ENCODE results near the gene ATP2B2. TPM values are rescaled to one million over a fixed set of nuclear protein-coding genes. Genes with fewer than 3 reads are reported as not detected.

ATP2B2 gene
- total and polyA plus RNA-seq, 2 of the 8 experiments (the other 6 are each of a cell fraction or from before 2014, with no cell fraction given) = 0.14 to 1.2 TPM

- Histone ChIP-seq H2BK20ac (ENCODE audit: low read length) (no peak overlapping the region), H3K4me3 (ENCODE audit: extremely low read depth in 1 of 4, insufficient read depth in 2 of 4, low read depth in 3 of 4, low read length in 4 of 4) (no peak overlapping the region), H3K14ac (ENCODE audit: insufficient read length) (no peak overlapping the region), H3K36me3 (ENCODE audit: control insufficient read depth in 2 of 4, insufficient read depth in 4 of 4, low read length in 3 of 4) (no peaks in the 10 kb centered on the region), H2AK5ac (ENCODE audit: low read depth, low read length) (no peak overlapping the region), H3K79me1 (ENCODE audit: low read depth, low read length) (no peaks in the 10 kb centered on the region), H2BK5ac (ENCODE audit: low read depth, low read length) (no peak overlapping the region), H4K20me1 (replicated peaks in 1 of 2; ENCODE audit: control insufficient read depth in 1 of 2, insufficient read depth in 2 of 2, low read length in 2 of 2) (no peaks in the 10 kb centered on the region), H3K4me1 (replicated peaks in 1 of 4; ENCODE audit: control insufficient read depth in 3 of 4, insufficient read depth in 4 of 4, low read length in 3 of 4) (peaks cover 0 to 9% (median 5%) of the 10 kb centered on the region in 4 experiments; a peak in 6 of 7 replicates), H3K4me2 (ENCODE audit: insufficient read depth in 1 of 2, low read depth in 2 of 2, low read length in 2 of 2) (no peak overlapping the region), H3K23ac (ENCODE audit: insufficient read length) (no peak overlapping the region), H3K4ac (replicated peaks; ENCODE audit: insufficient read length, low read depth, low read length) (no peak overlapping the region), H2AFZ (ENCODE audit: low read length) (no peak overlapping the region), H3K27me3 (replicated peaks in 1 of 4; ENCODE audit: control insufficient read depth in 3 of 4, extremely low read depth in 1 of 4, insufficient read depth in 3 of 4, low read length in 3 of 4) (peaks cover 0 to 11% (median 9%) of the 10 kb centered on the region in 4 experiments; a peak in 5 of 7 replicates), H4K8ac (ENCODE audit: extremely low read depth, insufficient read depth, low read length) (no peak overlapping the region), H4K91ac (replicated peaks; ENCODE audit: insufficient read length, low read length) (no peak overlapping the region), H2BK12ac (ENCODE audit: low read depth, low read length) (no peak overlapping the region), H3K56ac (replicated peaks; ENCODE audit: insufficient read length, low read depth, low read length) (no peak overlapping the region), H4K5ac (ENCODE audit: insufficient read length, low read depth, low read length) (no peak overlapping the region), H3K23me2 (ENCODE audit: low read depth, low read length) (peaks cover 5% of the 10 kb centered on the region; the same call in 1 of the 2 replicates), H3K27ac (ENCODE audit: low read depth, low read length) (no peak overlapping the region), H3K79me2 (ENCODE audit: control insufficient read depth in 1 of 2, insufficient read depth in 2 of 2, low read length in 2 of 2) (no peaks in the 10 kb centered on the region), H3K18ac (ENCODE audit: extremely low read depth, low read length) (no peak overlapping the region), H2BK15ac (ENCODE audit: low read length) (no peak overlapping the region), H3K9ac (replicated peaks in 1 of 4; ENCODE audit: extremely low read depth in 1 of 4, low read depth in 3 of 4, low read length in 3 of 4) (no peak overlapping the region), H3K9me3 (ENCODE audit: insufficient read depth in 2 of 2, low read depth in 1 of 2, low read length in 1 of 2) (no peaks in the 10 kb centered on the region), H2BK120ac (replicated peaks; ENCODE audit: low read depth, low read length) (no peak overlapping the region)
- FAIRE-seq (no peak), DNase-seq (ENCODE audit: low read depth in 1 of 2, low spot score in 2 of 2) (no peak)
- WGBS, 2 experiments (ENCODE audit: extremely low coverage in 1 of 2, insufficient coverage in 1 of 2, insufficient read length in 1 of 2, insufficient replicate concordance in 2 of 2, low coverage in 1 of 2, low lambda C conversion rate in 2 of 2, missing lambda C conversion rate in 1 of 2) = 86% methylated on average over 17 of the region's 19 CpGs; no CpG with 5 or more reads in 1 of the 2 experiments
- TF ChIP-seq BCL11A (IDR thresholded peaks at IDR 0.05; ENCODE audit: low read depth in 2 of 2, low read length in 2 of 2) (no peak), SP4 (IDR thresholded peaks at IDR 0.05; ENCODE audit: low read length) (no peak), EP300 (IDR thresholded peaks at IDR 0.05; ENCODE audit: borderline replicate concordance in 1 of 2, low read depth in 2 of 2, low read length in 2 of 2) (no peak), CEBPB (IDR thresholded peaks at IDR 0.05; ENCODE audit: low read depth, low read length) (no peak), BACH1 (IDR thresholded peaks at IDR 0.05; ENCODE audit: low read length) (no peak), SUZ12 (IDR thresholded peaks at IDR 0.05; ENCODE audit: low read length) (no peak), RFX5 (IDR thresholded peaks at IDR 0.05; ENCODE audit: borderline replicate concordance, low read depth, low read length) (no peak), ZNF274 (IDR thresholded peaks at IDR 0.05; ENCODE audit: borderline replicate concordance, extremely low read depth, low read length) (no peak), USF2 (IDR thresholded peaks at IDR 0.05; ENCODE audit: low read length) (no peak), JUND (IDR thresholded peaks at IDR 0.05; ENCODE audit: low read length) (no peak), CBX5 (IDR thresholded peaks at IDR 0.05; ENCODE audit: low read depth, low read length) (no peak)
- CTCF ChIA-PET (ENCODE audit: partially characterized antibody) = interaction anchor here (0.9 to 1.0 kb wide), 2 partner anchors 15 to 192 kb away, joined by 3 read pairs; no protein-coding TSS in a partner anchor
- POLR2A ChIA-PET (ENCODE audit: partially characterized antibody) = no interaction called here
These were observed 4.4 kb downstream of the ATP2B2 start for GRCh38 chr3:10500717-10501663.

Data from H1 (cell line).